H1 (cell line): ENCODE results near the gene PCED1B. TPM values are rescaled to one million over a fixed set of nuclear protein-coding genes. Genes with fewer than 3 reads are reported as not detected.

Source experiments
- CTCF ChIA-PET: fragments of 300-600 bp; sonication (Branson Sonifier 250); formaldehyde crosslinking; loops from one replicate; lab custom pipeline; 2021; ENCODE audit not compliant: partially characterized antibody; lab: Charles Lee
- POLR2A ChIA-PET: fragments of 300-600 bp; sonication (Branson Sonifier 250); formaldehyde crosslinking; loops from one replicate; lab custom pipeline; 2021; ENCODE audit warnings: inconsistent platforms; ENCODE audit not compliant: partially characterized antibody; lab: Charles Lee
- DNase-seq, 2 experiments: peaks; one replicate each; pipeline versions ENCODE4 v3.0.0 to v3.0.0-alpha.2; 2010 to 2022; ENCODE audit warnings: low spot score in 2 of 2, low read depth in 1 of 2, mixed read lengths in 1 of 2
- FAIRE-seq: peaks from 2 replicates; lab custom pipeline; 2011; peaks lifted over from hg19 to GRCh38; lab: Jason Lieb, UNC
- H2AFZ ChIP-seq: 2 replicates; pipeline ENCODE4 v1.8.1; 2012; ENCODE audit warnings: low read length, inconsistent platforms
- H2AK5ac ChIP-seq: 2 replicates; pipeline ENCODE4 v1.6.1; 2013; ENCODE audit warnings: low read depth, low read length
- H2BK120ac ChIP-seq: replicated peaks from 2 replicates; pipeline ENCODE3; 2013; ENCODE audit warnings: low read depth, low read length, inconsistent platforms
- H2BK12ac ChIP-seq: 2 replicates; pipeline ENCODE4 v1.6.1; 2013; ENCODE audit warnings: low read depth, low read length
- H2BK15ac ChIP-seq: 2 replicates; pipeline ENCODE4 v1.6.1; 2013; ENCODE audit warnings: low read length
- H2BK20ac ChIP-seq: 2 replicates; pipeline ENCODE4 v1.6.1; 2013; ENCODE audit warnings: low read length
- H2BK5ac ChIP-seq: 2 replicates; pipeline ENCODE4 v1.6.1; 2013; ENCODE audit warnings: low read depth, low read length
- H3K14ac ChIP-seq: 2 replicates; pipeline ENCODE4 v1.6.1; 2013; ENCODE audit warnings: inconsistent platforms; ENCODE audit not compliant: insufficient read length
- H3K18ac ChIP-seq: 2 replicates; pipeline ENCODE4 v1.6.1; 2013; ENCODE audit warnings: low read length; ENCODE audit errors: extremely low read depth
- H3K23ac ChIP-seq: 2 replicates; pipeline ENCODE4 v1.6.1; 2013; ENCODE audit warnings: inconsistent platforms; ENCODE audit not compliant: insufficient read length
- H3K23me2 ChIP-seq: 2 replicates; pipeline ENCODE4 v1.6.1; 2013; ENCODE audit warnings: low read depth, low read length
- H3K27ac ChIP-seq: 2 replicates; pipeline ENCODE4 v1.6.1; 2011; ENCODE audit warnings: low read depth, low read length, inconsistent platforms
- H3K27me3 ChIP-seq, 4 experiments: replicated peaks in 1 of 4; 1 replicate in 1 of 4; 2 replicates in 3 of 4; pipeline versions ENCODE4 v1.6.1 to v1.8.1; 2011 to 2013; ENCODE audit warnings: low read length in 3 of 4, mild to moderate bottlenecking in 3 of 4, inconsistent platforms in 2 of 4, mixed read lengths in 2 of 4, moderate library complexity in 1 of 4; ENCODE audit not compliant: control insufficient read depth in 3 of 4, insufficient read depth in 3 of 4; ENCODE audit errors: extremely low read depth in 1 of 4
- H3K36me3 ChIP-seq, 4 experiments: 2 replicates each; pipeline versions ENCODE4 v1.6.1 to v1.8.1; 2011 to 2013; ENCODE audit warnings: mild to moderate bottlenecking in 4 of 4, low read length in 3 of 4, moderate library complexity in 2 of 4, control low read depth in 1 of 4, inconsistent platforms in 1 of 4; ENCODE audit not compliant: insufficient read depth in 4 of 4, control insufficient read depth in 2 of 4
- H3K4ac ChIP-seq: replicated peaks from 2 replicates; pipeline ENCODE3; 2013; ENCODE audit warnings: low read length, low read depth, mixed read lengths, inconsistent platforms; ENCODE audit not compliant: insufficient read length
- H3K4me1 ChIP-seq, 4 experiments: replicated peaks in 1 of 4; 1 replicate in 1 of 4; 2 replicates in 3 of 4; pipeline versions ENCODE4 v1.6.1 to v1.8.1; 2011 to 2013; ENCODE audit warnings: low read length in 3 of 4, inconsistent platforms in 2 of 4, mixed read lengths in 1 of 4; ENCODE audit not compliant: insufficient read depth in 4 of 4, control insufficient read depth in 3 of 4
- H3K4me2 ChIP-seq, 2 experiments: 2 replicates each; pipeline versions ENCODE4 v1.6.1 to v1.8.1; 2011 to 2013; ENCODE audit warnings: low read depth in 2 of 2, low read length in 2 of 2, control low read depth in 1 of 2, inconsistent platforms in 1 of 2, mild to moderate bottlenecking in 1 of 2; ENCODE audit not compliant: insufficient read depth in 1 of 2
- H3K4me3 ChIP-seq, 4 experiments: fragments of 200-600, 300-600 bp in 1 of 4; sonication (generic), shearing (Covaris generic), sonication (Bioruptor Twin) in 1 of 4; 2 replicates each; pipeline versions ENCODE4 v1.5.1 to v1.8.1; 2011 to 2016; ENCODE audit warnings: low read length in 4 of 4, low read depth in 3 of 4, control low read depth in 2 of 4, inconsistent platforms in 2 of 4, mild to moderate bottlenecking in 2 of 4, mixed read lengths in 1 of 4, moderate library complexity in 1 of 4; ENCODE audit not compliant: insufficient read depth in 2 of 4; ENCODE audit errors: extremely low read depth in 1 of 4
- H3K56ac ChIP-seq: replicated peaks from 2 replicates; pipeline ENCODE3; 2013; ENCODE audit warnings: low read depth, mild to moderate bottlenecking, mixed read lengths, low read length, inconsistent platforms; ENCODE audit not compliant: insufficient read length
- H3K79me1 ChIP-seq: 2 replicates; pipeline ENCODE4 v1.6.1; 2013; ENCODE audit warnings: low read depth, low read length, control low read depth
- H3K79me2 ChIP-seq, 2 experiments: 2 replicates each; pipeline versions ENCODE4 v1.6.1 to v1.8.1; 2012 to 2013; ENCODE audit warnings: low read length in 2 of 2, mild to moderate bottlenecking in 2 of 2, inconsistent platforms in 1 of 2; ENCODE audit not compliant: insufficient read depth in 2 of 2, control insufficient read depth in 1 of 2
- H3K9ac ChIP-seq, 4 experiments: replicated peaks in 1 of 4; 1 replicate in 1 of 4; 2 replicates in 3 of 4; pipeline versions ENCODE4 v1.6.1 to v1.8.1; 2011 to 2013; ENCODE audit warnings: low read depth in 3 of 4, low read length in 3 of 4, control low read depth in 2 of 4, mild to moderate bottlenecking in 2 of 4, moderate library complexity in 2 of 4, inconsistent platforms in 1 of 4; ENCODE audit errors: extremely low read depth in 1 of 4
- H3K9me3 ChIP-seq, 2 experiments: 2 replicates each; pipeline versions ENCODE4 v1.6.1 to v1.8.1; 2012 to 2013; ENCODE audit warnings: mild to moderate bottlenecking in 2 of 2, moderate library complexity in 2 of 2, control low read depth in 1 of 2, inconsistent platforms in 1 of 2, low read depth in 1 of 2, low read length in 1 of 2, mixed read lengths in 1 of 2; ENCODE audit not compliant: insufficient read depth in 2 of 2
- H4K20me1 ChIP-seq, 2 experiments: replicated peaks in 1 of 2; 2 replicates each; pipeline versions ENCODE3 to v1.8.1; 2011 to 2013; ENCODE audit warnings: inconsistent platforms in 2 of 2, low read length in 2 of 2, mild to moderate bottlenecking in 1 of 2; ENCODE audit not compliant: insufficient read depth in 2 of 2, control insufficient read depth in 1 of 2
- H4K5ac ChIP-seq: 2 replicates; pipeline ENCODE4 v1.6.1; 2013; ENCODE audit warnings: low read length, low read depth, mixed read lengths, inconsistent platforms; ENCODE audit not compliant: insufficient read length
- H4K8ac ChIP-seq: 2 replicates; pipeline ENCODE4 v1.8.0; 2013; ENCODE audit warnings: mild to moderate bottlenecking, moderate library complexity, low read length, inconsistent platforms; ENCODE audit not compliant: insufficient read depth; ENCODE audit errors: extremely low read depth
- H4K91ac ChIP-seq: replicated peaks from 2 replicates; pipeline ENCODE3; 2013; ENCODE audit warnings: low read length, mixed read lengths, inconsistent platforms; ENCODE audit not compliant: insufficient read length
- BACH1 ChIP-seq: IDR thresholded peaks from 2 replicates; pipeline ENCODE4 v1.6.1; 2012; ENCODE audit warnings: low read length, improper control_type of control experiment
- BCL11A ChIP-seq, 2 experiments: IDR thresholded peaks; one replicate each; pipeline ENCODE4 v1.6.1; 2011; ENCODE audit warnings: low read depth in 2 of 2, low read length in 2 of 2, mild to moderate bottlenecking in 2 of 2
- CHD1 ChIP-seq: IDR thresholded peaks from 2 replicates; pipeline ENCODE4 v1.6.1; 2012; ENCODE audit warnings: low read depth, low read length, improper control_type of control experiment
- CREB1 ChIP-seq: IDR thresholded peaks from 2 replicates; pipeline ENCODE4 v1.6.1; 2012; ENCODE audit warnings: inconsistent platforms
- KDM4A ChIP-seq: IDR thresholded peaks from one replicate; pipeline ENCODE4 v1.7.1; 2012; ENCODE audit warnings: low read depth, mild to moderate bottlenecking, moderate library complexity, low read length, inconsistent platforms; ENCODE audit not compliant: severe bottlenecking
- MAFK ChIP-seq: IDR thresholded peaks from 2 replicates; pipeline ENCODE4 v1.6.1; 2012; ENCODE audit warnings: low read depth, mild to moderate bottlenecking, improper control_type of control experiment, low read length
- PHF8 ChIP-seq: fragments of 200-600 bp; sonication (generic); conservative IDR thresholded peaks from 2 replicates; pipeline ENCODE4 v1.7.1; 2012; ENCODE audit warnings: low read depth, mild to moderate bottlenecking, inconsistent platforms, low read length, moderate library complexity
- POLR2AphosphoS5 ChIP-seq: IDR thresholded peaks from 2 replicates; pipeline ENCODE4 v1.6.1; 2011; ENCODE audit warnings: low read depth, low read length
- RAD21 ChIP-seq, 2 experiments: IDR thresholded peaks in 1 of 2; conservative IDR thresholded peaks in 1 of 2; 2 replicates each; pipeline ENCODE4 v1.6.1; 2011; ENCODE audit warnings: low read depth in 2 of 2, low read length in 2 of 2, improper control_type of control experiment in 1 of 2, inconsistent platforms in 1 of 2, mild to moderate bottlenecking in 1 of 2, moderate library complexity in 1 of 2
- RNF2 ChIP-seq: fragments of 200-900, 300-1000 bp; sonication (generic); IDR thresholded peaks from 2 replicates; pipeline ENCODE4 v1.7.1; 2016; ENCODE audit warnings: borderline replicate concordance, low read depth, mild to moderate bottlenecking, antibody characterized with exemption, low read length; ENCODE audit not compliant: poor library complexity, severe bottlenecking; ENCODE audit errors: missing control alignments
- SP2 ChIP-seq: IDR thresholded peaks from 2 replicates; pipeline ENCODE4 v1.6.1; 2012; ENCODE audit warnings: mild to moderate bottlenecking, low read length, inconsistent platforms
- SUZ12 ChIP-seq: fragments of 200-600 bp; sonication (generic); IDR thresholded peaks from 2 replicates; pipeline ENCODE4 v1.6.1; 2012; ENCODE audit warnings: mild to moderate bottlenecking, inconsistent platforms, low read length, moderate library complexity, mixed read lengths
- WGBS, 2 experiments: shearing (Covaris generic) in 1 of 2; methylation state at CpG; one replicate each; pipeline versions ENCODE4 v1.1.6 to v1.1.7; 2013 to 2015; ENCODE audit warnings: low lambda C conversion rate in 2 of 2, mixed read lengths in 2 of 2, inconsistent platforms in 1 of 2, low coverage in 1 of 2, missing lambda C conversion rate in 1 of 2; ENCODE audit not compliant: insufficient replicate concordance in 2 of 2, insufficient coverage in 1 of 2, insufficient read length in 1 of 2; ENCODE audit errors: extremely low coverage in 1 of 2, missing lambda C conversion rate in 1 of 2; 5-methylcytosine and 5-hydroxymethylcytosine counted together
- polyA plus RNA-seq, 7 experiments: library from polyadenylated mRNA; depleted of rRNA in 3 of 7; stranded (reverse) in 5 of 7; unstranded in 2 of 7; fragments of >200 nt in 5 of 7; fragments of 200-250 nt in 2 of 7; gene quantifications; 1 replicate in 5 of 7; 2 replicates in 1 of 7; 4 replicates in 1 of 7; pipeline versions ENCODE4 v1.2.1 to v1.2.3, GENCODE V29; 2011 to 2013; ENCODE audit warnings: missing spikeins in 2 of 7, mixed read lengths in 2 of 7
- total RNA-seq: library from RNA; stranded (reverse); fragmentation: NEBNext Ultra II Directional; extraction: Animal tissue kit (Norgen Biotek cat#: 25700); gene quantifications from 2 replicates; pipeline ENCODE4 v1.2.1, GENCODE V29; 2021
- TF ChIP-seq, protein P1 (sequence below): IDR thresholded peaks from 2 replicates; pipeline ENCODE4 v1.6.1; 2011; ENCODE audit warnings: low read length, improper control_type of control experiment

The PCED1B gene
- total and polyA plus RNA-seq, 2 of the 8 experiments (the other 6 are each of a cell fraction or from before 2014, with no cell fraction given): 4.7 to 5.4 TPM

DNA sequence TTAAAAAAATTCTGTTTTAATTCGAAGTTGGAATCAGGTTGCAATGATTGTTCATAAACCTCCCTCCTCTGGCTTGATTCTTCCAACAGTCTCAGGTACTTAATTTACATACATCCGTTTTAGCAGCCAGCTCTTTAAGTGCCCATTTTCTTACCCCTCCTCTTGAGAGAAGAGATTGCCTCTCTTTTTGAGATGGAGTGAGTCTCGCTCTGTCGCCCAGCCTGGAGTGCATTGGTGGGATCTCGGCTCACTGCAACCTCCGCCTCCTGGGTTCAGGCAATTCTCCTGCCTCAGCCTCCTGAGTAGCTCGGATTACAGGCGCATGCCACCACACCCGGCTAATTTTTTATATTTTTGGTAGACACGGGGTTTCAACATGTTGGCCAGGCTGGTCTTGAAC, 146.8 kb downstream of the PCED1B start:
- H3K4me2 ChIP-seq: peak overlapping the region in 1 of 2 experiments; percentile 29; a peak in 2 of 4 replicates
- no peak overlapping the region for H3K27ac ChIP-seq
- H2BK120ac ChIP-seq: no peak overlapping the region
- no peak overlapping the region for H3K4me3 ChIP-seq
- H3K79me1 ChIP-seq: no peaks in the 10 kb centered on the region
- H2BK15ac ChIP-seq: no peak overlapping the region
- CTCF ChIA-PET: interaction anchor here (0.9 to 1.5 kb wide), 6 partner anchors 41 to 540 kb away, joined by 3 to 4 read pairs (median 3); partner anchors contain the start of gene AMIGO2
- no peaks in the 10 kb centered on the region for H4K20me1 ChIP-seq
- no peak overlapping the region for H2BK5ac ChIP-seq
- no peaks in the 10 kb centered on the region for H3K9me3 ChIP-seq
- H2AFZ ChIP-seq: no peak overlapping the region
- no peak for FAIRE-seq
- peaks cover 5 to 19% (median 12%) of the 10 kb centered on the region in 4 experiments for H3K4me1 ChIP-seq
- H2AK5ac ChIP-seq: no peak overlapping the region
- H4K91ac ChIP-seq: no peak overlapping the region
- H3K23ac ChIP-seq: no peak overlapping the region
- no peak overlapping the region for H4K5ac ChIP-seq
- POLR2A ChIA-PET: interaction anchor here (0.9 kb wide), 1 partner anchor 14 kb away, joined by 3 read pairs; no protein-coding TSS in a partner anchor
- H3K79me2 ChIP-seq: no peaks in the 10 kb centered on the region
- WGBS, 2 experiments: 76% methylated on average over 10 of the region's 10 CpGs; no CpG with 5 or more reads in 1 of the 2 experiments
- no peaks in the 10 kb centered on the region for H3K23me2 ChIP-seq
- H3K27me3 ChIP-seq: no peaks in the 10 kb centered on the region
- no peak overlapping the region for H3K4ac ChIP-seq
- no peak overlapping the region for H3K14ac ChIP-seq
- no peak overlapping the region for H3K9ac ChIP-seq
- H3K56ac ChIP-seq: no peak overlapping the region
- H2BK12ac ChIP-seq: 0 out of 2 replicates have a peak overlapping the region, but pooled peaks have one; percentile 32
- H3K18ac ChIP-seq: no peak overlapping the region
- no peak overlapping the region for H2BK20ac ChIP-seq
- H3K36me3 ChIP-seq: no peaks in the 10 kb centered on the region
- DNase-seq: peak in 1 of 2 experiments; percentile 40
- no peak overlapping the region; the same call in 1 of the 2 replicates for H4K8ac ChIP-seq
- TF ChIP-seq BACH1 (no peak), POLR2AphosphoS5 (no peak), MAFK (no peak), PHF8 (no peak), SUZ12 (no peak), BCL11A (IDR thresholded peaks at IDR 0.05; ENCODE audit: low read depth in 2 of 2, low read length in 2 of 2) (no peak), RNF2 (no peak), CREB1 (no peak), SP2 (no peak), CHD1 (no peak), RAD21 (IDR thresholded peaks at IDR 0.05 in 1 of 2, conservative IDR thresholded peaks at IDR 0.05 in 1 of 2; ENCODE audit: low read depth in 2 of 2, low read length in 2 of 2) (no peak), KDM4A (no peak)
- TF ChIP-seq, protein P1, sequence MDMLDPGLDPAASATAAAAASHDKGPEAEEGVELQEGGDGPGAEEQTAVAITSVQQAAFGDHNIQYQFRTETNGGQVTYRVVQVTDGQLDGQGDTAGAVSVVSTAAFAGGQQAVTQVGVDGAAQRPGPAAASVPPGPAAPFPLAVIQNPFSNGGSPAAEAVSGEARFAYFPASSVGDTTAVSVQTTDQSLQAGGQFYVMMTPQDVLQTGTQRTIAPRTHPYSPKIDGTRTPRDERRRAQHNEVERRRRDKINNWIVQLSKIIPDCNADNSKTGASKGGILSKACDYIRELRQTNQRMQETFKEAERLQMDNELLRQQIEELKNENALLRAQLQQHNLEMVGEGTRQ: no peak
